DND-41 (cell line): Measurements from ENCODE around the gene CAPRIN1.

ENCODE experiments used
- ATAC-seq: fragments of 200-7000 bp; cut with Tn5 transposase; 3 replicates; pipeline ENCODE4 v1.9.1; 2021; ENCODE audit warnings: low read depth; ENCODE audit not compliant: insufficient read depth
- DNase-seq: peaks from one replicate; pipeline ENCODE4 v3.0.0-alpha.2; 2020
- H2AFZ ChIP-seq: 2 replicates; pipeline ENCODE4 v1.6.0; 2012; ENCODE audit warnings: low read depth, low read length
- H3K27ac ChIP-seq: 2 replicates; pipeline ENCODE4 v1.5.1; 2012; ENCODE audit warnings: low read length, inconsistent platforms
- H3K27me3 ChIP-seq: fragments of 200-600 bp; sonication (generic); 2 replicates; pipeline ENCODE4 v1.6.0; 2012; ENCODE audit warnings: low read length, mild to moderate bottlenecking, inconsistent platforms; ENCODE audit not compliant: insufficient read depth, poor library complexity
- H3K36me3 ChIP-seq: 2 replicates; pipeline ENCODE4 v1.5.1; 2012; ENCODE audit warnings: low read length, inconsistent platforms; ENCODE audit not compliant: insufficient read depth
- H3K4me1 ChIP-seq: 2 replicates; pipeline ENCODE4 v1.5.1; 2012; ENCODE audit warnings: mild to moderate bottlenecking, low read length; ENCODE audit not compliant: insufficient read depth
- H3K4me2 ChIP-seq: 2 replicates; pipeline ENCODE4 v1.6.0; 2012; ENCODE audit warnings: mild to moderate bottlenecking, moderate library complexity, low read length, inconsistent platforms; ENCODE audit not compliant: insufficient read depth
- H3K4me3 ChIP-seq, 2 experiments: fragments of 200-600 bp in 1 of 2; shearing (Covaris generic) in 1 of 2; 2 replicates each; pipeline ENCODE4 v1.5.1; 2012 to 2016; ENCODE audit warnings: inconsistent platforms in 2 of 2, low read length in 2 of 2, mild to moderate bottlenecking in 2 of 2, low read depth in 1 of 2, moderate library complexity in 1 of 2
- H3K79me2 ChIP-seq: 2 replicates; pipeline ENCODE4 v1.6.0; 2012; ENCODE audit warnings: low read length, inconsistent platforms; ENCODE audit not compliant: insufficient read depth
- H3K9ac ChIP-seq: 2 replicates; pipeline ENCODE4 v1.6.0; 2012; ENCODE audit warnings: low read depth, mild to moderate bottlenecking, inconsistent platforms, low read length, moderate library complexity
- H3K9me3 ChIP-seq: 2 replicates; pipeline ENCODE4 v1.5.1; 2012; ENCODE audit warnings: low read length, moderate library complexity, mild to moderate bottlenecking, inconsistent platforms; ENCODE audit not compliant: insufficient read depth, severe bottlenecking
- H4K20me1 ChIP-seq: 2 replicates; pipeline ENCODE4 v1.6.0; 2012; ENCODE audit warnings: low read length; ENCODE audit not compliant: insufficient read depth
- EZH2 ChIP-seq: IDR thresholded peaks from 3 replicates; pipeline ENCODE4 v1.6.1; 2012; ENCODE audit warnings: borderline replicate concordance, low read depth, mild to moderate bottlenecking, moderate library complexity, low read length, inconsistent platforms; ENCODE audit not compliant: severe bottlenecking
- TF ChIP-seq, protein P1 (sequence below): IDR thresholded peaks from 2 replicates; pipeline ENCODE4 v1.5.1; 2012; ENCODE audit warnings: borderline replicate concordance, low read length, moderate library complexity, mild to moderate bottlenecking; ENCODE audit not compliant: poor library complexity, severe bottlenecking; ENCODE audit errors: extremely low read depth

CAPRIN1 gene

DNA sequence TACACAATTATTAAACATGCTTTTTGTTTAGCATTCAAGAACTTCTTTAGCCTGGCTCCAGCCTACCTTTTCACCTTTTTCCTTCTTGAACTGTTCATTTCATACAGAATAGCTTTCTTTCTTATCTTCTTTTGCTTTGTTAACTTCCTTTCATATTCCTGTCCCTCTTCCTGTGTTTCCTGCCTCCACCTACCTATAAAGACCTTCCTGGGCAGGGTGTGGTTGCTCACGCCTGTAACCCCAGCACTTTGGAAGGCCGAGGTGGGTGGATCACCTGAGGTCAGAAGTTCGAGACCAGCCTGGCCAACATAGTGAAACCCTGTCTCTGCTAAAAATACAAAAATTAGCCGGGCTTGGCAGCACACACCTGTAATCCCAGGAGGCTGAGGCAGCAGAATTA, 22.9 kb downstream of the CAPRIN1 start:
- Histone ChIP-seq H3K4me2 (no peak overlapping the region), H3K4me3 (no peak overlapping the region), H3K9me3 (no peaks in the 10 kb centered on the region), H3K27me3 (no peaks in the 10 kb centered on the region), H3K79me2 (peaks cover 99% of the 10 kb centered on the region), H3K9ac (no peak overlapping the region), H4K20me1 (peaks cover 76% of the 10 kb centered on the region), H2AFZ (no peak overlapping the region), H3K27ac (no peak overlapping the region), H3K4me1 (no peaks in the 10 kb centered on the region), H3K36me3 (peaks cover 96% of the 10 kb centered on the region)
- DNase-seq = no peak
- TF ChIP-seq EZH2 = no peak
- TF ChIP-seq, protein P1, sequence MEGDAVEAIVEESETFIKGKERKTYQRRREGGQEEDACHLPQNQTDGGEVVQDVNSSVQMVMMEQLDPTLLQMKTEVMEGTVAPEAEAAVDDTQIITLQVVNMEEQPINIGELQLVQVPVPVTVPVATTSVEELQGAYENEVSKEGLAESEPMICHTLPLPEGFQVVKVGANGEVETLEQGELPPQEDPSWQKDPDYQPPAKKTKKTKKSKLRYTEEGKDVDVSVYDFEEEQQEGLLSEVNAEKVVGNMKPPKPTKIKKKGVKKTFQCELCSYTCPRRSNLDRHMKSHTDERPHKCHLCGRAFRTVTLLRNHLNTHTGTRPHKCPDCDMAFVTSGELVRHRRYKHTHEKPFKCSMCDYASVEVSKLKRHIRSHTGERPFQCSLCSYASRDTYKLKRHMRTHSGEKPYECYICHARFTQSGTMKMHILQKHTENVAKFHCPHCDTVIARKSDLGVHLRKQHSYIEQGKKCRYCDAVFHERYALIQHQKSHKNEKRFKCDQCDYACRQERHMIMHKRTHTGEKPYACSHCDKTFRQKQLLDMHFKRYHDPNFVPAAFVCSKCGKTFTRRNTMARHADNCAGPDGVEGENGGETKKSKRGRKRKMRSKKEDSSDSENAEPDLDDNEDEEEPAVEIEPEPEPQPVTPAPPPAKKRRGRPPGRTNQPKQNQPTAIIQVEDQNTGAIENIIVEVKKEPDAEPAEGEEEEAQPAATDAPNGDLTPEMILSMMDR = no peak
- ATAC-seq = no peak

DNA sequence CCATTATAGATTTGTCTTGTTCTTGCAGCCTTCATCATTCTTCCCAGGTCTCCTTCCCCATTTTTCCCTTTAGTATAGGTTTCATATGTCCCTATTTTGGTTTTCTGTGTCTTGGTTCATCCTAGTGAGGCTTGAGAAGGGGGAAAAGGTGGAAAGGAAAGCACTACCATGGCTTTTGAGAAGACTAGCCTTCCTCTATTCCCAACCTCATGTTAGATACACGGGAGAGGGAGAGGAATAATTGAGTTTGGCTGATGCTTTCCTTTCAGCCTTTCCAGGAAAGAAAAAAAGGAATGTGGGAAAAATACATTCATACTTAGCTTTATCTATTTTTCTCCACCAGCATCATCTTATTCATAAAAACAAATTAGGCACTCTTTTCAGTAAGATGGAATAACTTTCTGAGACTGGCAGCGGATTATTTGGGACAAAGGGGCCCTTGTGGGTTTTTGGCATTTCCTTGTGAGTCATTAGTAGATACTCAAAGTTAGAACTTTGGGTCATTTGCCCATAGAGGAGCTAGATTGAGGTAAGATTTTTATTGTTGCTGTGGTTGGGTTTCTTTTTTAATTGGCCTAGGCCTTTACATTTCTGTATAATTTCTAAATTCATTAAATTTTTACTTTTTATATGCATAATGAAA, 23.8 kb downstream of the CAPRIN1 start:
- no peak overlapping the region for H3K4me3 ChIP-seq
- no peaks in the 10 kb centered on the region for H3K4me1 ChIP-seq
- H2AFZ ChIP-seq = no peak overlapping the region
- H3K9ac ChIP-seq = no peak overlapping the region
- no peak overlapping the region for H3K27ac ChIP-seq
- peaks cover 70% of the 10 kb centered on the region for H4K20me1 ChIP-seq
- H3K9me3 ChIP-seq = no peaks in the 10 kb centered on the region
- H3K27me3 ChIP-seq = no peaks in the 10 kb centered on the region
- no peak overlapping the region for H3K4me2 ChIP-seq
- TF ChIP-seq, protein P1 = no peak
- no peak for TF ChIP-seq EZH2
- peaks cover 97% of the 10 kb centered on the region for H3K36me3 ChIP-seq
- DNase-seq = no peak
- peaks cover 96% of the 10 kb centered on the region for H3K79me2 ChIP-seq
- no peak for ATAC-seq

DNA sequence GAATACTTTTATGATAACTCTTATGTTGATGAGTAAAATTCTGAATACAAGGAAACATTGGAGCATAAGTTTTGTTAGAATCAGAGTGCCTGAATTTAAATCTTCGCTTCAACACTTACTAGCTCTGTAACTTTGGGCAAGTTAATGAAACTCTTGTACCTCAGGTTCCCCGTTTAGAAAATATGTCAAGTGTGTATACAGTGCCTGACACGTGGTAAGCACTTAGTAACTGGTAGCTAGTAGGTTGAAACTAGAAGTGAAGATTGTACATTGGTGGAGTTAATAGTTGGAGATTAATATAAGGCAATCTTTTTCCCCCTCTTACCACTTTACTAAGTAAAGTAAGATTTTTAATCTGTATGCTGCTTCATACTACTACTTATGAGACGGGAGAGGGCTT, 29.1 kb downstream of the CAPRIN1 start:
- Histone ChIP-seq H3K4me3 (no peak overlapping the region), H3K27me3 (no peaks in the 10 kb centered on the region), H3K27ac (no peak overlapping the region), H3K9ac (no peak overlapping the region), H4K20me1 (peaks cover 56% of the 10 kb centered on the region; the same call in 1 of the 2 replicates), H3K79me2 (peaks cover 91% of the 10 kb centered on the region), H2AFZ (no peak overlapping the region), H3K4me1 (no peaks in the 10 kb centered on the region), H3K36me3 (peaks cover 99% of the 10 kb centered on the region), H3K4me2 (no peak overlapping the region), H3K9me3 (no peaks in the 10 kb centered on the region)
- TF ChIP-seq EZH2 = no peak
- TF ChIP-seq, protein P1 = no peak
- no peak for DNase-seq
- no peak for ATAC-seq

DNA sequence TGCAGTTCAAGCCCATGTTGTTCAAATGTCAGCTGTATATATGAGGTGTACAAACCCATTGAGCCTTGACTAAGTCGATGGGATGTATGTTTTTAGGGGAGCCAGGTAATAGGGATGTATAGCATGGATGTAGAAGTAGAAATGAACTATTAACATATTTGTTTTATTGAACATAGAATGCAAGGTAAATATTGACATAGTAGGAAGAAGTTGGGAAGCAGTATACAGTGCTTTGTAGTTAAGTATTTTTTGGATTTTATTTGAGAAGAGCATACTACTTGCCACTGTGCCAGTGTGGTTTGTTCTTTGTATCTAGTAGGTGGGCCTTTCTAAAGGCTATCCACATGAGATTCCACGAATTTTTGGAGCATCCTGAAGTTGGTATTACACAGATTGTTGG, 33.1 kb downstream of the CAPRIN1 start:
- no peaks in the 10 kb centered on the region for H3K4me1 ChIP-seq
- H3K27ac ChIP-seq = no peak overlapping the region
- H3K9ac ChIP-seq = no peak overlapping the region
- peaks cover 45% of the 10 kb centered on the region; the same call in 1 of the 2 replicates for H4K20me1 ChIP-seq
- no peak overlapping the region for H3K4me3 ChIP-seq
- H3K27me3 ChIP-seq = no peaks in the 10 kb centered on the region
- peaks cover 95% of the 10 kb centered on the region for H3K36me3 ChIP-seq
- H3K4me2 ChIP-seq = no peak overlapping the region
- no peak overlapping the region for H2AFZ ChIP-seq
- no peaks in the 10 kb centered on the region for H3K9me3 ChIP-seq
- peaks cover 66% of the 10 kb centered on the region for H3K79me2 ChIP-seq
- DNase-seq = no peak
- TF ChIP-seq EZH2 = no peak
- TF ChIP-seq, protein P1 = no peak
- ATAC-seq = no peak
